HUES48 (cell line): ENCODE data around the gene HS3ST1.

Experiments used
- H3K27ac ChIP-seq: one replicate; pipeline ENCODE4 v1.7.0; 2013; ENCODE audit warnings: low read depth, low read length, inconsistent platforms
- H3K27me3 ChIP-seq: 2 replicates; pipeline ENCODE4 v1.6.1; 2013; ENCODE audit warnings: mild to moderate bottlenecking, low read length; ENCODE audit not compliant: control insufficient read depth, insufficient read depth
- H3K36me3 ChIP-seq: 2 replicates; pipeline ENCODE4 v1.6.1; 2013; ENCODE audit warnings: low read length; ENCODE audit not compliant: control insufficient read depth, insufficient read depth
- H3K4me1 ChIP-seq: 2 replicates; pipeline ENCODE4 v1.6.1; 2013; ENCODE audit warnings: mild to moderate bottlenecking, low read length; ENCODE audit not compliant: control insufficient read depth, insufficient read depth
- H3K4me3 ChIP-seq: 2 replicates; pipeline ENCODE4 v1.5.1; 2013; ENCODE audit warnings: mild to moderate bottlenecking, low read depth, low read length
- H3K9ac ChIP-seq: 2 replicates; pipeline ENCODE4 v1.6.1; 2013; ENCODE audit warnings: mild to moderate bottlenecking, low read depth, low read length, moderate library complexity
- H3K9me3 ChIP-seq: 2 replicates; pipeline ENCODE4 v1.6.1; 2013; ENCODE audit warnings: low read length; ENCODE audit not compliant: control insufficient read depth, insufficient read depth

Gene HS3ST1

GRCh38 chr4:11359591-11359990 is 69.1 kb downstream of the HS3ST1 start:
- Histone ChIP-seq H3K4me1 (no peaks in the 10 kb centered on the region), H3K36me3 (no peaks in the 10 kb centered on the region), H3K9ac (no peak overlapping the region), H3K27me3 (no peaks in the 10 kb centered on the region), H3K4me3 (no peak overlapping the region), H3K27ac (no peak overlapping the region), H3K9me3 (no peaks in the 10 kb centered on the region; the same call in 1 of the 2 replicates)

- H3K9ac ChIP-seq = no peak overlapping the region
- H3K9me3 ChIP-seq = no peaks in the 10 kb centered on the region; the same call in 1 of the 2 replicates
- no peaks in the 10 kb centered on the region for H3K4me1 ChIP-seq
- H3K4me3 ChIP-seq = no peak overlapping the region
- H3K27me3 ChIP-seq = no peaks in the 10 kb centered on the region
- no peak overlapping the region for H3K27ac ChIP-seq
- no peaks in the 10 kb centered on the region for H3K36me3 ChIP-seq
Measured at GRCh38 chr4:11355226-11355625, 73.5 kb downstream of the HS3ST1 start.

GRCh38 chr4:11354531-11354930 is 74.2 kb downstream of the HS3ST1 start:
- no peaks in the 10 kb centered on the region for H3K27me3 ChIP-seq
- no peaks in the 10 kb centered on the region for H3K4me1 ChIP-seq
- H3K9ac ChIP-seq = no peak overlapping the region
- no peak overlapping the region for H3K27ac ChIP-seq
- no peaks in the 10 kb centered on the region for H3K36me3 ChIP-seq
- H3K9me3 ChIP-seq = no peaks in the 10 kb centered on the region; the same call in 1 of the 2 replicates
- H3K4me3 ChIP-seq = no peak overlapping the region

DNA sequence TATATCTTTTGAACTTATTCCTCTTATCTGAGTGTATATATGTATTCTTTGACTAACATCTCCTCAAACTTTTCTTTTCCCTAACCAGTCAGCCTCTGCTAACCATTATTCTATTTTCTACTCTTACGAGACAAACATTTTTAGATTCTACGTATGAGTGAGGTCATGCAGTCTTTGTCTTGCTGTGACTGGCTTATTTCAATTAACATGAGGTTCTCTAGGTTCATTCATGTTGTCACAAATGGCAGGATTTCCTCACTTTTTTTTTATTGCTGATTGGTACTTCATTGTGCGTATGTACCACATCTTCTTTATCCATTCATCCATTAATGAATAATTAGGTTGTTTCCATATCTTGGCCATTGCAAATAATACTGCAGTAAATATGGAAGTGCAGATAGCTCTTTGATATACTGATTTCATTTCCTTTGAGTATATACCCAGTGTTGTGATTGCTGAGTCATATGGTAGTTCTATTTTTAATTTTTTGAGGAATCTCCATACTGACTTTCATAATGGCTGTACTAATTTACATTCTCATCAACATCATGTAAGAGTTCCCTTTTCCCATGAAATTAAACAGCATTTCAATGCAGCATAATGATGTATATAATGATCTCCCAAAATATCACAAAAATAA is 80.1 kb downstream of the HS3ST1 start:
- Histone ChIP-seq H3K4me1 (peaks cover 3% of the 10 kb centered on the region; the same call in 1 of the 2 replicates), H3K9ac (no peak overlapping the region), H3K4me3 (no peak overlapping the region), H3K27ac (no peak overlapping the region), H3K27me3 (no peaks in the 10 kb centered on the region), H3K36me3 (no peaks in the 10 kb centered on the region), H3K9me3 (no peaks in the 10 kb centered on the region)

DNA sequence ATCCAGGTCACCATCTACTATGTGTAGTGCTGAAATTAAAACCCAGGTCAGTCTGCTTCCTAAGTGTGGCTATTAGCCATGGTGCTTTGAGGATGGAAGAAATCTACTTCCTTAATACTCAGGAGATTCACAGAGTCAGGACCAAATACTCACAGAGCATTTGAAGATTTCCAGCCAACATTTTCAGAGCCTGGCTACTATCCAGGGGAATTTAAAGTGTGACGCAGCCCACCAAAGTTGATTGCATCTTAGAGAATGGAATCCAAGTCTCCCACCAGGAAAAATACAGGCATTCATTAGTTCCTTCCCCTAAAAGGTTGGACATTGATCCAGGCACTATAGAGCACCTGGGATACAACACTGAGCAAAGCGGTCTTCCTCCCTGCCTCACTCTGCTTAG is 83.8 kb downstream of the HS3ST1 start:
- H3K9me3 ChIP-seq = no peaks in the 10 kb centered on the region

DNA sequence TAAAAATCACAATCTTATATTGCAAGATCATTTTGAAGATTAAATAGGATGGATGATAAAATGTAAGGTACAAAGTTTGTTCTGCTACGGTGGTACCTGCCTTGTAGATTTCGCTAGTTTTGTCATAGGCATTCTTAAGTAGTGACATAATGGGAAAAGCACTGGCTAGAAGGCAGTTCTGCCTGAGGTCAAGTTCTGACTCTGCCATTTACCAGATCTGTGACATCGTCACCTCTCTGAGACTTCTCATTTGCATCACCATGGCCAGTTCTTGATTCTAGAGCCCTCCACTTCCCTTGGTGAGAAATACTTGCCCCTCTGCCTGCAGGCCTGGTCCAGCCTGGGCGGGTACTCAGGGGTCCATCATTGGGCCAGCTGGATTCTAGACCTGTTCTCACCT is 85.2 kb downstream of the HS3ST1 start:
- Histone ChIP-seq H3K4me3 (no peak overlapping the region), H3K27me3 (no peaks in the 10 kb centered on the region), H3K9me3 (no peaks in the 10 kb centered on the region), H3K9ac (no peak overlapping the region), H3K4me1 (peaks cover 4% of the 10 kb centered on the region; the same call in 1 of the 2 replicates), H3K27ac (no peak overlapping the region), H3K36me3 (no peaks in the 10 kb centered on the region)

More for the DNA sequence above, 83.8 kb downstream of the HS3ST1 start:
- H3K27me3 ChIP-seq = no peaks in the 10 kb centered on the region
- H3K36me3 ChIP-seq = no peaks in the 10 kb centered on the region
- H3K9ac ChIP-seq = no peak overlapping the region
- peaks cover 4% of the 10 kb centered on the region; the same call in 1 of the 2 replicates for H3K4me1 ChIP-seq
- no peak overlapping the region for H3K4me3 ChIP-seq
- H3K27ac ChIP-seq = no peak overlapping the region
